K562 (cell line): ENCODE measurements around the gene ETV4. TPM values are rescaled to one million over a fixed set of nuclear protein-coding genes. Genes with fewer than 3 reads are reported as not detected.

Experiments
- GATA2 ChIP-seq: sonication (generic); formaldehyde crosslinking; IDR thresholded peaks from 2 replicates; pipeline ENCODE4 v1.4.0; 2020; ENCODE audit warnings: mild to moderate bottlenecking, missing genetic modification reagents
- HNRNPUL1 ChIP-seq: fragments of 200-400 bp; formaldehyde crosslinking; IDR thresholded peaks from 2 replicates; pipeline ENCODE4 v1.6.1; 2017; ENCODE audit warnings: low read length
- ZNF253 ChIP-seq: fragments of 250-450 bp; sonication (Bioruptor Pico); conservative IDR thresholded peaks from 2 replicates; pipeline ENCODE4 v1.6.1; 2021; ENCODE audit warnings: mild to moderate bottlenecking
- polyA plus RNA-seq, 8 experiments: library from polyadenylated mRNA; depleted of rRNA in 4 of 8; stranded (reverse) in 5 of 8; unstranded in 3 of 8; fragments of >200 nt; fragmentation: Nextera tagmentation in 2 of 8; fragmentation: Illumina TruSeq in 1 of 8; extraction: Ambion mirVana in 2 of 8; extraction: Trizol in 1 of 8; gene quantifications; 2 replicates each; pipeline versions ENCODE4 v1.2.1 to v1.2.3, GENCODE V29; 2011 to 2014; ENCODE audit warnings: inconsistent platforms in 1 of 8, missing spikeins in 1 of 8
- total RNA-seq, 7 experiments: library from RNA; depleted of rRNA in 6 of 7; stranded (reverse); fragments of >200 nt in 6 of 7; fragmentation: Illumina TruSeq in 2 of 7; extraction: Trizol in 2 of 7; gene quantifications; 2 replicates each; pipeline versions ENCODE4 v1.2.1 to v1.2.3, GENCODE V29; 2011 to 2021; ENCODE audit warnings: low replicate concordance in 1 of 7
- TF ChIP-seq, protein P1 (sequence below): fragments of 450-650 bp; IDR thresholded peaks from 2 replicates; pipeline ENCODE4 v1.6.1; 2016; ENCODE audit warnings: mild to moderate bottlenecking, moderate library complexity
- TF ChIP-seq, protein P2 (sequence below), 2 experiments: fragments of 450-650 bp; formaldehyde crosslinking in 1 of 2; IDR thresholded peaks; 2 replicates each; pipeline versions ENCODE4 v1.4.0 to v1.6.1; 2014 to 2020; ENCODE audit warnings: mild to moderate bottlenecking in 2 of 2, borderline replicate concordance in 1 of 2, low read depth in 1 of 2

The ETV4 gene
- total and polyA plus RNA-seq, 9 of the 15 experiments (the other 6 are each of a cell fraction or from before 2014, with no cell fraction given) = 5.5 to 66.3 (median 28.2) TPM

DNA sequence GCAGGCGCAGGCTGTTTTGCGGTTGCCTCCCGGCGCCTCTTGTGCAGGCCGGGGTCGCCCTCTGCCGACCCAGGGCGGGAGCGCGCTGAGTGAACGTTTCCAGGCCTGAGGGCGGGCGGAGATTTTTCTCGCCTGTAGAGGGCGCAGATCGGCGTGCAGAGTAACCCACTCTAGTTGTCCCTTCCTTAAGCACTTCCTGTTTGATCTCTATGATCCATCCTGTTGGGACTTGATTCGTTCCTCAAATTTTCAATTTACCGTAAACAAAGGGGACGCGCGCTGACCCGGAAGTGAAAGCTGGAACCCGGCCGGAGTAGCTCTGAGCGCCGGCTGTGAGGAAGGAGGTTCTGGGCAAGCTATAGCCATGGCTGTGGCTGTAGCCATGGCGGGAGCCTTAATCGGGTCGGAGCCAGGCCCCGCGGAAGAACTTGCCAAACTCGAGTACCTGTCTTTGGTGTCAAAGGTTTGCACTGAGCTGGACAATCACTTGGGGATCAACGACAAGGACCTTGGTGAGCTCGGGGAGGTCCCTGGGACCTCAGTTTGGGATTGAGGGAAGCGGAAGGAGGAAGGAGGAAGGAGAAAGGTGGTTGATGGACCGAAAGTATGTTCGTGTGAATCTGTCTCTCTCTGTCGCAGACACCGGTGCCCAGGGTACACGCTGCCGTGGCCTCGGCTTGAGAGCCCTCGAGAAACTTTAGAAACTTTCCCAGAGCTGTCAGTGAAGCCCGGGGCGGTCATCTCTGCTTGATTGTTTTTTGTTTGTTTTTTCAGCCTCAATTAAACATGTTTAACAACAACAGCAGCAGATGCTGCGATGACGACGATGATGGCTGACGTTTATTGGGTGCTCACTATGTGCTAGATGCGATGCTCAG lies 62.2 kb downstream of the ETV4 start, which contains the start of gene DHX8 (continued):
- TF ChIP-seq, protein P1, sequence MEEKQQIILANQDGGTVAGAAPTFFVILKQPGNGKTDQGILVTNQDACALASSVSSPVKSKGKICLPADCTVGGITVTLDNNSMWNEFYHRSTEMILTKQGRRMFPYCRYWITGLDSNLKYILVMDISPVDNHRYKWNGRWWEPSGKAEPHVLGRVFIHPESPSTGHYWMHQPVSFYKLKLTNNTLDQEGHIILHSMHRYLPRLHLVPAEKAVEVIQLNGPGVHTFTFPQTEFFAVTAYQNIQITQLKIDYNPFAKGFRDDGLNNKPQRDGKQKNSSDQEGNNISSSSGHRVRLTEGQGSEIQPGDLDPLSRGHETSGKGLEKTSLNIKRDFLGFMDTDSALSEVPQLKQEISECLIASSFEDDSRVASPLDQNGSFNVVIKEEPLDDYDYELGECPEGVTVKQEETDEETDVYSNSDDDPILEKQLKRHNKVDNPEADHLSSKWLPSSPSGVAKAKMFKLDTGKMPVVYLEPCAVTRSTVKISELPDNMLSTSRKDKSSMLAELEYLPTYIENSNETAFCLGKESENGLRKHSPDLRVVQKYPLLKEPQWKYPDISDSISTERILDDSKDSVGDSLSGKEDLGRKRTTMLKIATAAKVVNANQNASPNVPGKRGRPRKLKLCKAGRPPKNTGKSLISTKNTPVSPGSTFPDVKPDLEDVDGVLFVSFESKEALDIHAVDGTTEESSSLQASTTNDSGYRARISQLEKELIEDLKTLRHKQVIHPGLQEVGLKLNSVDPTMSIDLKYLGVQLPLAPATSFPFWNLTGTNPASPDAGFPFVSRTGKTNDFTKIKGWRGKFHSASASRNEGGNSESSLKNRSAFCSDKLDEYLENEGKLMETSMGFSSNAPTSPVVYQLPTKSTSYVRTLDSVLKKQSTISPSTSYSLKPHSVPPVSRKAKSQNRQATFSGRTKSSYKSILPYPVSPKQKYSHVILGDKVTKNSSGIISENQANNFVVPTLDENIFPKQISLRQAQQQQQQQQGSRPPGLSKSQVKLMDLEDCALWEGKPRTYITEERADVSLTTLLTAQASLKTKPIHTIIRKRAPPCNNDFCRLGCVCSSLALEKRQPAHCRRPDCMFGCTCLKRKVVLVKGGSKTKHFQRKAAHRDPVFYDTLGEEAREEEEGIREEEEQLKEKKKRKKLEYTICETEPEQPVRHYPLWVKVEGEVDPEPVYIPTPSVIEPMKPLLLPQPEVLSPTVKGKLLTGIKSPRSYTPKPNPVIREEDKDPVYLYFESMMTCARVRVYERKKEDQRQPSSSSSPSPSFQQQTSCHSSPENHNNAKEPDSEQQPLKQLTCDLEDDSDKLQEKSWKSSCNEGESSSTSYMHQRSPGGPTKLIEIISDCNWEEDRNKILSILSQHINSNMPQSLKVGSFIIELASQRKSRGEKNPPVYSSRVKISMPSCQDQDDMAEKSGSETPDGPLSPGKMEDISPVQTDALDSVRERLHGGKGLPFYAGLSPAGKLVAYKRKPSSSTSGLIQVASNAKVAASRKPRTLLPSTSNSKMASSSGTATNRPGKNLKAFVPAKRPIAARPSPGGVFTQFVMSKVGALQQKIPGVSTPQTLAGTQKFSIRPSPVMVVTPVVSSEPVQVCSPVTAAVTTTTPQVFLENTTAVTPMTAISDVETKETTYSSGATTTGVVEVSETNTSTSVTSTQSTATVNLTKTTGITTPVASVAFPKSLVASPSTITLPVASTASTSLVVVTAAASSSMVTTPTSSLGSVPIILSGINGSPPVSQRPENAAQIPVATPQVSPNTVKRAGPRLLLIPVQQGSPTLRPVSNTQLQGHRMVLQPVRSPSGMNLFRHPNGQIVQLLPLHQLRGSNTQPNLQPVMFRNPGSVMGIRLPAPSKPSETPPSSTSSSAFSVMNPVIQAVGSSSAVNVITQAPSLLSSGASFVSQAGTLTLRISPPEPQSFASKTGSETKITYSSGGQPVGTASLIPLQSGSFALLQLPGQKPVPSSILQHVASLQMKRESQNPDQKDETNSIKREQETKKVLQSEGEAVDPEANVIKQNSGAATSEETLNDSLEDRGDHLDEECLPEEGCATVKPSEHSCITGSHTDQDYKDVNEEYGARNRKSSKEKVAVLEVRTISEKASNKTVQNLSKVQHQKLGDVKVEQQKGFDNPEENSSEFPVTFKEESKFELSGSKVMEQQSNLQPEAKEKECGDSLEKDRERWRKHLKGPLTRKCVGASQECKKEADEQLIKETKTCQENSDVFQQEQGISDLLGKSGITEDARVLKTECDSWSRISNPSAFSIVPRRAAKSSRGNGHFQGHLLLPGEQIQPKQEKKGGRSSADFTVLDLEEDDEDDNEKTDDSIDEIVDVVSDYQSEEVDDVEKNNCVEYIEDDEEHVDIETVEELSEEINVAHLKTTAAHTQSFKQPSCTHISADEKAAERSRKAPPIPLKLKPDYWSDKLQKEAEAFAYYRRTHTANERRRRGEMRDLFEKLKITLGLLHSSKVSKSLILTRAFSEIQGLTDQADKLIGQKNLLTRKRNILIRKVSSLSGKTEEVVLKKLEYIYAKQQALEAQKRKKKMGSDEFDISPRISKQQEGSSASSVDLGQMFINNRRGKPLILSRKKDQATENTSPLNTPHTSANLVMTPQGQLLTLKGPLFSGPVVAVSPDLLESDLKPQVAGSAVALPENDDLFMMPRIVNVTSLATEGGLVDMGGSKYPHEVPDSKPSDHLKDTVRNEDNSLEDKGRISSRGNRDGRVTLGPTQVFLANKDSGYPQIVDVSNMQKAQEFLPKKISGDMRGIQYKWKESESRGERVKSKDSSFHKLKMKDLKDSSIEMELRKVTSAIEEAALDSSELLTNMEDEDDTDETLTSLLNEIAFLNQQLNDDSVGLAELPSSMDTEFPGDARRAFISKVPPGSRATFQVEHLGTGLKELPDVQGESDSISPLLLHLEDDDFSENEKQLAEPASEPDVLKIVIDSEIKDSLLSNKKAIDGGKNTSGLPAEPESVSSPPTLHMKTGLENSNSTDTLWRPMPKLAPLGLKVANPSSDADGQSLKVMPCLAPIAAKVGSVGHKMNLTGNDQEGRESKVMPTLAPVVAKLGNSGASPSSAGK = no peak
- TF ChIP-seq HNRNPUL1 (no peak), ZNF253 (no peak), GATA2 (CRISPR knock-in tag) (no peak)
- TF ChIP-seq, protein P2, sequence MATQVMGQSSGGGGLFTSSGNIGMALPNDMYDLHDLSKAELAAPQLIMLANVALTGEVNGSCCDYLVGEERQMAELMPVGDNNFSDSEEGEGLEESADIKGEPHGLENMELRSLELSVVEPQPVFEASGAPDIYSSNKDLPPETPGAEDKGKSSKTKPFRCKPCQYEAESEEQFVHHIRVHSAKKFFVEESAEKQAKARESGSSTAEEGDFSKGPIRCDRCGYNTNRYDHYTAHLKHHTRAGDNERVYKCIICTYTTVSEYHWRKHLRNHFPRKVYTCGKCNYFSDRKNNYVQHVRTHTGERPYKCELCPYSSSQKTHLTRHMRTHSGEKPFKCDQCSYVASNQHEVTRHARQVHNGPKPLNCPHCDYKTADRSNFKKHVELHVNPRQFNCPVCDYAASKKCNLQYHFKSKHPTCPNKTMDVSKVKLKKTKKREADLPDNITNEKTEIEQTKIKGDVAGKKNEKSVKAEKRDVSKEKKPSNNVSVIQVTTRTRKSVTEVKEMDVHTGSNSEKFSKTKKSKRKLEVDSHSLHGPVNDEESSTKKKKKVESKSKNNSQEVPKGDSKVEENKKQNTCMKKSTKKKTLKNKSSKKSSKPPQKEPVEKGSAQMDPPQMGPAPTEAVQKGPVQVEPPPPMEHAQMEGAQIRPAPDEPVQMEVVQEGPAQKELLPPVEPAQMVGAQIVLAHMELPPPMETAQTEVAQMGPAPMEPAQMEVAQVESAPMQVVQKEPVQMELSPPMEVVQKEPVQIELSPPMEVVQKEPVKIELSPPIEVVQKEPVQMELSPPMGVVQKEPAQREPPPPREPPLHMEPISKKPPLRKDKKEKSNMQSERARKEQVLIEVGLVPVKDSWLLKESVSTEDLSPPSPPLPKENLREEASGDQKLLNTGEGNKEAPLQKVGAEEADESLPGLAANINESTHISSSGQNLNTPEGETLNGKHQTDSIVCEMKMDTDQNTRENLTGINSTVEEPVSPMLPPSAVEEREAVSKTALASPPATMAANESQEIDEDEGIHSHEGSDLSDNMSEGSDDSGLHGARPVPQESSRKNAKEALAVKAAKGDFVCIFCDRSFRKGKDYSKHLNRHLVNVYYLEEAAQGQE (IDR thresholded peaks at IDR 0.05; ENCODE audit: borderline replicate concordance) = peak; percentile 97
- TF ChIP-seq, protein P2 (CRISPR knock-in tag; IDR thresholded peaks at IDR 0.05; ENCODE audit: low read depth) = no peak
